HepG2 (cell line): ENCODE results near the gene SIX3. TPM values are rescaled to one million over a fixed set of nuclear protein-coding genes. Genes with fewer than 3 reads are reported as not detected.

Experiments used
- ATAC-seq: fragments of 200-7000 bp; cut with Tn5 transposase; 3 replicates; pipeline ENCODE4 v1.9.1; 2020; ENCODE audit warnings: mild to moderate bottlenecking, moderate library complexity
- BruUV-seq: library from RNA; stranded (reverse); fragments of 400-500 nt; replicated peaks from 2 replicates; lab custom pipeline; 2021; lab: Mats Ljungman, UMichigan
- CTCF ChIA-PET: fragments of 300-600 bp; formaldehyde crosslinking; extraction: SDS; loops from one replicate; lab custom pipeline; 2021; ENCODE audit warnings: low total read pairs, inconsistent platforms, low intra/inter-chr PET ratio; lab: Yijun Ruan, JAX
- POLR2A ChIA-PET: fragments of 350-600 bp; sonication (Branson Sonifier 250); formaldehyde crosslinking; loops from one replicate; lab custom pipeline; 2020; ENCODE audit warnings: antibody characterized with exemption, inconsistent platforms; lab: Yijun Ruan, JAX
- DNase-seq: peaks from one replicate; pipeline ENCODE4 v3.0.0-alpha.2; 2015; ENCODE audit warnings: low spot score
- FAIRE-seq: peaks from 3 replicates; lab custom pipeline; 2011; peaks lifted over from hg19 to GRCh38; lab: Jason Lieb, UNC
- H2AFZ ChIP-seq: one replicate; pipeline ENCODE4 v1.6.1; 2011; ENCODE audit warnings: low read length, inconsistent platforms
- H3K27ac ChIP-seq: fragments of 300-600 bp; 3 replicates; pipeline ENCODE4 v1.8.0; 2011; ENCODE audit warnings: mixed run types, mild to moderate bottlenecking, mixed read lengths, low read length, inconsistent platforms; ENCODE audit not compliant: insufficient read depth; ENCODE audit errors: extremely low read length
- H3K27me3 ChIP-seq, 2 experiments: fragments of 200-600 bp in 1 of 2; 2 replicates in 1 of 2; 3 replicates in 1 of 2; pipeline versions ENCODE4 v1.6.0 to v1.8.0; 2011; ENCODE audit warnings: low read length in 2 of 2, mild to moderate bottlenecking in 2 of 2, moderate library complexity in 2 of 2, inconsistent platforms in 1 of 2; ENCODE audit not compliant: insufficient read depth in 2 of 2, control insufficient read depth in 1 of 2
- H3K36me3 ChIP-seq, 2 experiments: fragments of 200-600 bp in 1 of 2; replicated peaks in 1 of 2; 2 replicates in 1 of 2; 3 replicates in 1 of 2; pipeline versions ENCODE4 v1.5.1 to v1.8.0; 2011; ENCODE audit warnings: low read length in 2 of 2, inconsistent platforms in 1 of 2; ENCODE audit not compliant: insufficient read depth in 2 of 2, control insufficient read depth in 1 of 2
- H3K4me1 ChIP-seq: 2 replicates; pipeline ENCODE4 v1.5.1; 2012; ENCODE audit warnings: low read length, inconsistent platforms; ENCODE audit not compliant: insufficient read depth
- H3K4me2 ChIP-seq: 2 replicates; pipeline ENCODE4 v1.6.0; 2011; ENCODE audit warnings: low read depth, low read length, inconsistent platforms
- H3K4me3 ChIP-seq, 3 experiments: fragments of 200-600 bp in 1 of 3; sonication (generic), shearing (Covaris generic) in 1 of 3; replicated peaks in 1 of 3; 2 replicates each; pipeline ENCODE4 v1.5.1; 2011 to 2016; ENCODE audit warnings: low read length in 3 of 3, inconsistent platforms in 2 of 3, low read depth in 2 of 3, mild to moderate bottlenecking in 2 of 3, control low read depth in 1 of 3, mixed read lengths in 1 of 3; ENCODE audit not compliant: insufficient read depth in 1 of 3
- H3K79me2 ChIP-seq: one replicate; pipeline ENCODE4 v1.6.1; 2011; ENCODE audit warnings: low read length, inconsistent platforms; ENCODE audit not compliant: insufficient read depth
- H3K9ac ChIP-seq: 2 replicates; pipeline ENCODE4 v1.6.0; 2011; ENCODE audit warnings: mild to moderate bottlenecking, low read depth, low read length, inconsistent platforms; ENCODE audit not compliant: insufficient read depth
- H3K9me3 ChIP-seq: 2 replicates; pipeline ENCODE4 v1.5.1; 2012; ENCODE audit warnings: mild to moderate bottlenecking, low read length
- H4K20me1 ChIP-seq: 2 replicates; pipeline ENCODE4 v1.6.0; 2011; ENCODE audit warnings: inconsistent platforms, mild to moderate bottlenecking, low read length, moderate library complexity; ENCODE audit not compliant: insufficient read depth
- BRD4 ChIP-seq: sonication (generic); formaldehyde crosslinking; IDR thresholded peaks from 2 replicates; pipeline ENCODE4 v1.4.0; 2020; ENCODE audit warnings: missing genetic modification reagents
- CBFB ChIP-seq: sonication (generic); formaldehyde crosslinking; IDR thresholded peaks from 2 replicates; pipeline ENCODE4 v1.4.0; 2020; ENCODE audit warnings: missing genetic modification reagents
- ELF3 ChIP-seq: IDR thresholded peaks from 2 replicates; pipeline ENCODE4 v1.6.1; 2016; ENCODE audit warnings: missing genetic modification reagents, missing compliant biosample characterization
- FOXK1 ChIP-seq: sonication (generic); formaldehyde crosslinking; IDR thresholded peaks from 2 replicates; pipeline ENCODE4 v1.4.0; 2020; ENCODE audit warnings: low read depth, missing genetic modification reagents, borderline replicate concordance
- GPN1 ChIP-seq: sonication (generic); formaldehyde crosslinking; IDR thresholded peaks from 2 replicates; pipeline ENCODE4 v1.5.1; 2020; ENCODE audit warnings: missing genetic modification reagents, borderline replicate concordance
- HMGA1 ChIP-seq: sonication (generic); formaldehyde crosslinking; conservative IDR thresholded peaks from 2 replicates; pipeline ENCODE4 v1.4.0; 2020; ENCODE audit warnings: missing genetic modification reagents
- HNRNPK ChIP-seq: fragments of 200-400 bp; formaldehyde crosslinking; IDR thresholded peaks from 2 replicates; pipeline ENCODE4 v1.6.1; 2018; ENCODE audit warnings: low read length, low read depth, moderate library complexity, mild to moderate bottlenecking; ENCODE audit not compliant: poor library complexity, severe bottlenecking
- MAFK ChIP-seq, 2 experiments: IDR thresholded peaks in 1 of 2; conservative IDR thresholded peaks in 1 of 2; 2 replicates each; pipeline ENCODE4 v1.6.1; 2011; ENCODE audit warnings: improper control_type of control experiment in 2 of 2, low read length in 2 of 2
- MEIS1 ChIP-seq: sonication (generic); formaldehyde crosslinking; IDR thresholded peaks from 2 replicates; pipeline ENCODE4 v1.9.0; 2021; ENCODE audit warnings: mild to moderate bottlenecking, missing genetic modification reagents, moderate library complexity, borderline replicate concordance
- NRL ChIP-seq: sonication (generic); formaldehyde crosslinking; IDR thresholded peaks from 2 replicates; pipeline ENCODE4 v1.5.0; 2020; ENCODE audit warnings: missing genetic modification reagents, mild to moderate bottlenecking, moderate library complexity, borderline replicate concordance
- PAWR ChIP-seq: sonication (generic); formaldehyde crosslinking; IDR thresholded peaks from 2 replicates; pipeline ENCODE4 v1.4.0; 2020; ENCODE audit warnings: missing genetic modification reagents, mild to moderate bottlenecking, borderline replicate concordance
- RFX1 ChIP-seq: fragments of 450-650 bp; IDR thresholded peaks from 2 replicates; pipeline ENCODE4 v1.6.1; 2017
- ZNF124 ChIP-seq: sonication (generic); formaldehyde crosslinking; IDR thresholded peaks from 2 replicates; pipeline ENCODE4 v1.4.0; 2020; ENCODE audit warnings: missing genetic modification reagents
- WGBS: methylation state at CpG from one replicate; pipeline ENCODE4 v1.1.6; 2017; ENCODE audit warnings: low lambda C conversion rate; 5-methylcytosine and 5-hydroxymethylcytosine counted together
- in situ Hi-C: cut with HindIII; loops from 2 replicates; pipeline ENCODE4 v1.10.0; 2017; ENCODE audit warnings: low pct_unique_long_range_greater_than_20kb; ENCODE audit not compliant: extremely low pct_ligation_motif_present
- intact Hi-C: fragments of 100-400 bp; cut with micrococcal nuclease; formaldehyde crosslinking; loops from one replicate; pipeline ENCODE4 v1.10.0; 2022; ENCODE audit not compliant: unreplicated experiment
- polyA plus RNA-seq, 8 experiments: library from polyadenylated mRNA; depleted of rRNA in 3 of 8; stranded (reverse) in 7 of 8; unstranded in 1 of 8; fragments of >200 nt; fragmentation: Illumina TruSeq in 4 of 8; extraction: Trizol in 4 of 8; gene quantifications; 2 replicates each; pipeline versions ENCODE4 v1.2.1 to v1.2.3, GENCODE V29; 2011 to 2016; ENCODE audit warnings: low read depth in 4 of 8, missing spikeins in 1 of 8, mixed read lengths in 1 of 8; ENCODE audit not compliant: insufficient read depth in 1 of 8
- total RNA-seq, 5 experiments: library from RNA; depleted of rRNA; stranded (reverse); fragments of >200 nt; fragmentation: Illumina TruSeq; extraction: Trizol; gene quantifications; 2 replicates each; pipeline ENCODE4 v1.2.3, GENCODE V29; 2016; ENCODE audit warnings: low read depth in 1 of 5
- TF ChIP-seq, protein P1 (sequence below), 2 experiments: sonication (generic) in 1 of 2; formaldehyde crosslinking in 1 of 2; IDR thresholded peaks; 2 replicates each; pipeline versions ENCODE4 v1.5.1 to v1.6.1; 2011 to 2020; ENCODE audit warnings: borderline replicate concordance in 1 of 2, low read depth in 1 of 2, low read length in 1 of 2, mild to moderate bottlenecking in 1 of 2, missing genetic modification reagents in 1 of 2, moderate library complexity in 1 of 2
- TF ChIP-seq, protein P2 (sequence below): IDR thresholded peaks from 2 replicates; pipeline ENCODE4 v1.6.1; 2012; ENCODE audit warnings: inconsistent platforms
- TF ChIP-seq, protein P3 (sequence below): sonication (generic); formaldehyde crosslinking; IDR thresholded peaks from 2 replicates; pipeline ENCODE4 v1.8.1; 2022; ENCODE audit warnings: mild to moderate bottlenecking, missing genetic modification reagents
- TF ChIP-seq, protein P4 (sequence below): sonication (generic); formaldehyde crosslinking; IDR thresholded peaks from 2 replicates; pipeline ENCODE4 v1.9.0; 2021; ENCODE audit warnings: missing genetic modification reagents, mild to moderate bottlenecking, borderline replicate concordance

The SIX3 gene
- total and polyA plus RNA-seq, 2 of the 13 experiments (the other 11 are each of a cell fraction or from before 2014, with no cell fraction given): not detected

DNA sequence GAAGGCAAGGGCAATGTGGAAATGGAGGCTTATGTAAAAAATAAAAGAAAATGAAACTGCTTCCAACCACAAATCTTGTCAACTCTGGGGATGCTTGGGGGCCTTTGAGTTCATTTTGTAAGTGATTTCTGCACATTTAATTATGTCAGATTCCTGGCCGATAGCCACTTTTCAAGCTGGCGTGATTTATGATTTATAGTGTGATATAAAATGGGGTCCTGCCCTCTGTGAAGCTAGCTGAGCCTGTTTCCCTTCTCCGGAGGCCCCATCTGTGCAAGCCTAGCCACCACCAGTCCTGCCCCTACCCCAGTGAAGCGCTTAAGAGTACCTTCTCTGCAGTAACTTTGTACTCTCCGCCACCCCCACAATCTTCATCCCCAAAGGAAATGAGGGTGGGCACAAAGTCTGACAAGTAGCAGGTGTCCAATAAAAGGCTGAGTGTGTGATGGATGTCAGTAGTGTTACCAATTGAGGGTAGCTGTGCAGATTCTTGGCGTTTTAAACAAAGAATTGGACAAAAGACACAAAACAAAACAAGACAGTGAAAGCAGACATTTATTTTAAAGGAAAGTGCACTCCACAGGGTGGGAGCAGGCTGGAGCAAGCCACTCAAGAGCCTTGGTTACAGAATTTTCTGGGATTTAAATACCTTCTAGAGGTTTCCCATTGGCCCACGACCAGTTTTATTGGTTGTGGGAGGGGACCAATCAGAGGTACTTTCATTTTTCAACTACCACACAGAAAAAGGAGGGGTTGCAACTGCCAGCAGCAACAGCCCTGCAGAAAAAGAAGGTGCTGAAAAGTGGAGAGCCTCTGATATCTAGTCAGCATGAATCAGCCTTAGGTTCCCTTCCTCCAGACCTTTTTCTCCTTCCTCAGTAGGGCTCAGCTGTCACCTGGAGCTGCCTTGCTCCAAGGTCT is 39.0 kb upstream of the SIX3 start:
- no peak overlapping the region for H3K4me2 ChIP-seq
- intact Hi-C loops: no loop called here
- peaks cover 0 to 50% of the 10 kb centered on the region in 2 experiments; a peak in 2 of 5 replicates for H3K27me3 ChIP-seq
- BruUV-seq: no TSS peak
- H2AFZ ChIP-seq: no peak overlapping the region
- H3K9me3 ChIP-seq: no peaks in the 10 kb centered on the region
- no peak overlapping the region for H3K9ac ChIP-seq
- in situ Hi-C loops: no loop called here
- no peaks in the 10 kb centered on the region for H3K4me1 ChIP-seq
- FAIRE-seq (no peak), DNase-seq (no peak), ATAC-seq (no peak)
- H4K20me1 ChIP-seq: no peaks in the 10 kb centered on the region
- H3K4me3 ChIP-seq: no peak overlapping the region
- no peaks in the 10 kb centered on the region for H3K36me3 ChIP-seq
- H3K27ac ChIP-seq: no peak overlapping the region
- no peaks in the 10 kb centered on the region for H3K79me2 ChIP-seq
- POLR2A ChIA-PET: no interaction called here
- WGBS: 26% methylated on average over 7 of the region's 7 CpGs
- CTCF ChIA-PET: no interaction called here
- no peak for TF ChIP-seq CBFB
- no peak for TF ChIP-seq RFX1
- no peak for TF ChIP-seq MAFK (conservative IDR thresholded peaks at IDR 0.05 in 1 of 2, IDR thresholded peaks at IDR 0.05 in 1 of 2; ENCODE audit: low read length in 2 of 2)
- TF ChIP-seq MEIS1 (CRISPR knock-in tag): no peak
- no peak for TF ChIP-seq GPN1 (CRISPR knock-in tag)
- TF ChIP-seq, protein P1, sequence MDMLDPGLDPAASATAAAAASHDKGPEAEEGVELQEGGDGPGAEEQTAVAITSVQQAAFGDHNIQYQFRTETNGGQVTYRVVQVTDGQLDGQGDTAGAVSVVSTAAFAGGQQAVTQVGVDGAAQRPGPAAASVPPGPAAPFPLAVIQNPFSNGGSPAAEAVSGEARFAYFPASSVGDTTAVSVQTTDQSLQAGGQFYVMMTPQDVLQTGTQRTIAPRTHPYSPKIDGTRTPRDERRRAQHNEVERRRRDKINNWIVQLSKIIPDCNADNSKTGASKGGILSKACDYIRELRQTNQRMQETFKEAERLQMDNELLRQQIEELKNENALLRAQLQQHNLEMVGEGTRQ (IDR thresholded peaks at IDR 0.05; ENCODE audit: low read depth, low read length): no peak
- TF ChIP-seq, protein P1 (CRISPR knock-in tag; IDR thresholded peaks at IDR 0.05; ENCODE audit: borderline replicate concordance): no peak
- TF ChIP-seq, protein P2, sequence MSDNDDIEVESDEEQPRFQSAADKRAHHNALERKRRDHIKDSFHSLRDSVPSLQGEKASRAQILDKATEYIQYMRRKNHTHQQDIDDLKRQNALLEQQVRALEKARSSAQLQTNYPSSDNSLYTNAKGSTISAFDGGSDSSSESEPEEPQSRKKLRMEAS: no peak
- no peak for TF ChIP-seq ZNF124 (CRISPR knock-in tag)
- no peak for TF ChIP-seq BRD4 (CRISPR knock-in tag)
- TF ChIP-seq, protein P3, sequence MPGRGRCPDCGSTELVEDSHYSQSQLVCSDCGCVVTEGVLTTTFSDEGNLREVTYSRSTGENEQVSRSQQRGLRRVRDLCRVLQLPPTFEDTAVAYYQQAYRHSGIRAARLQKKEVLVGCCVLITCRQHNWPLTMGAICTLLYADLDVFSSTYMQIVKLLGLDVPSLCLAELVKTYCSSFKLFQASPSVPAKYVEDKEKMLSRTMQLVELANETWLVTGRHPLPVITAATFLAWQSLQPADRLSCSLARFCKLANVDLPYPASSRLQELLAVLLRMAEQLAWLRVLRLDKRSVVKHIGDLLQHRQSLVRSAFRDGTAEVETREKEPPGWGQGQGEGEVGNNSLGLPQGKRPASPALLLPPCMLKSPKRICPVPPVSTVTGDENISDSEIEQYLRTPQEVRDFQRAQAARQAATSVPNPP: no peak
- TF ChIP-seq FOXK1 (CRISPR knock-in tag): no peak
- TF ChIP-seq NRL (CRISPR knock-in tag): no peak
- TF ChIP-seq ELF3 (CRISPR knock-in tag): no peak
- TF ChIP-seq, protein P4, sequence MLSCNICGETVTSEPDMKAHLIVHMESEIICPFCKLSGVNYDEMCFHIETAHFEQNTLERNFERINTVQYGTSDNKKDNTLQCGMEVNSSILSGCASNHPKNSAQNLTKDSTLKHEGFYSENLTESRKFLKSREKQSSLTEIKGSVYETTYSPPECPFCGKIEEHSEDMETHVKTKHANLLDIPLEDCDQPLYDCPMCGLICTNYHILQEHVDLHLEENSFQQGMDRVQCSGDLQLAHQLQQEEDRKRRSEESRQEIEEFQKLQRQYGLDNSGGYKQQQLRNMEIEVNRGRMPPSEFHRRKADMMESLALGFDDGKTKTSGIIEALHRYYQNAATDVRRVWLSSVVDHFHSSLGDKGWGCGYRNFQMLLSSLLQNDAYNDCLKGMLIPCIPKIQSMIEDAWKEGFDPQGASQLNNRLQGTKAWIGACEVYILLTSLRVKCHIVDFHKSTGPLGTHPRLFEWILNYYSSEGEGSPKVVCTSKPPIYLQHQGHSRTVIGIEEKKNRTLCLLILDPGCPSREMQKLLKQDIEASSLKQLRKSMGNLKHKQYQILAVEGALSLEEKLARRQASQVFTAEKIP: no peak
- no peak for TF ChIP-seq HMGA1 (CRISPR knock-in tag)
- TF ChIP-seq PAWR: no peak
- no peak for TF ChIP-seq HNRNPK
